Measurements from ENCODE around the gene NOS1AP.

GRCh38 chr1:162029157-162029556, 40.3 kb upstream of the NOS1AP start:
- TF ChIP-seq CTCF (conservative IDR thresholded peaks at IDR 0.05; ENCODE audit: low read length) (no peak), EZH2phosphoT487 (IDR thresholded peaks at IDR 0.05; ENCODE audit: borderline replicate concordance, low read depth, low read length) (no peak)

All from OCI-LY7 (cell line).